A673 (cell line): Measurements from ENCODE around the gene MCM9. TPM values are rescaled to one million over a fixed set of nuclear protein-coding genes. Genes with fewer than 3 reads are reported as not detected.
A peak's percentile ranks its signal among the peaks of the same experiment; 100 is the strongest.

Experiments
- BruUV-seq: library from RNA; stranded (reverse); fragments of 400-500 nt; replicated peaks from 2 replicates; lab custom pipeline; 2021; lab: Mats Ljungman, UMichigan
- CTCF ChIA-PET: fragments of 300-600 bp; sonication (Branson Sonifier 250); formaldehyde crosslinking; loops from one replicate; lab custom pipeline; 2022; ENCODE audit warnings: antibody characterized with exemption; lab: Charles Lee
- POLR2A ChIA-PET: fragments of 300-600 bp; sonication (Branson Sonifier 250); formaldehyde crosslinking; loops from one replicate; lab custom pipeline; 2022; ENCODE audit warnings: antibody characterized with exemption; ENCODE audit not compliant: low non-redundant PET; lab: Charles Lee
- DNase-seq: peaks from one replicate; pipeline ENCODE4 v3.0.0-alpha.2; 2015; ENCODE audit warnings: low spot score
- H3K27ac ChIP-seq: fragments of 200-600 bp; sonication (generic); 2 replicates; pipeline ENCODE4 v1.5.1; 2016; ENCODE audit warnings: mixed run types, low read depth, mild to moderate bottlenecking, mixed read lengths, antibody characterized with exemption, low read length; ENCODE audit not compliant: poor library complexity, severe bottlenecking
- H3K27me3 ChIP-seq: fragments of 200-600 bp; sonication (generic); replicated peaks from 2 replicates; pipeline ENCODE4 v1.6.1; 2017; ENCODE audit warnings: mixed run types, low read depth, mild to moderate bottlenecking, mixed read lengths, antibody characterized with exemption, low read length; ENCODE audit not compliant: insufficient read depth, poor library complexity
- H3K36me3 ChIP-seq: fragments of 200-600 bp; sonication (generic); 2 replicates; pipeline ENCODE4 v1.6.1; 2016; ENCODE audit warnings: mixed run types, mild to moderate bottlenecking, mixed read lengths, antibody characterized with exemption, low read length; ENCODE audit not compliant: insufficient read depth, poor library complexity, severe bottlenecking
- H3K4me1 ChIP-seq: fragments of 200-600 bp; sonication (generic); 2 replicates; pipeline ENCODE4 v1.6.1; 2017; ENCODE audit warnings: mixed run types, mild to moderate bottlenecking, mixed read lengths, antibody characterized with exemption, low read length; ENCODE audit not compliant: insufficient read depth, poor library complexity, severe bottlenecking
- H3K4me3 ChIP-seq: fragments of 200-600 bp; sonication (generic); 2 replicates; pipeline ENCODE4 v1.5.1; 2016; ENCODE audit warnings: low read depth, mixed run types, mild to moderate bottlenecking, mixed read lengths, low read length; ENCODE audit not compliant: poor library complexity, severe bottlenecking
- H3K9me3 ChIP-seq: fragments of 200-600 bp; sonication (generic); 2 replicates; pipeline ENCODE4 v1.6.1; 2016; ENCODE audit warnings: mixed run types, low read depth, mild to moderate bottlenecking, mixed read lengths, antibody characterized with exemption, low read length; ENCODE audit not compliant: poor library complexity, severe bottlenecking
- CTCF ChIP-seq: fragments of 300-800, 200-600 bp; sonication (generic); conservative IDR thresholded peaks from 2 replicates; pipeline ENCODE4 v1.5.1; 2017; ENCODE audit warnings: low read depth, mild to moderate bottlenecking, antibody characterized with exemption, low read length, moderate library complexity, mixed read lengths
- EZH2 ChIP-seq: fragments of 200-600 bp; sonication (generic); IDR thresholded peaks from 2 replicates; pipeline ENCODE4 v1.6.1; 2017; ENCODE audit warnings: borderline replicate concordance, low read depth, mild to moderate bottlenecking, mixed read lengths, antibody characterized with exemption, low read length; ENCODE audit not compliant: poor library complexity, severe bottlenecking
- intact Hi-C: fragments of 100-400 bp; cut with micrococcal nuclease; formaldehyde crosslinking; loops from one replicate; pipeline ENCODE4 v1.10.0; 2022; ENCODE audit not compliant: unreplicated experiment
- total RNA-seq: library from RNA; stranded (reverse); gene quantifications from 2 replicates; pipeline ENCODE4 v1.2.3, GENCODE V29; 2021

MCM9 gene
- total RNA-seq, 1 experiment from 2014 or later = 16.9 TPM

- CTCF ChIA-PET = no interaction called here
- BruUV-seq = TSS peak; percentile 50
- no peaks in the 10 kb centered on the region for H3K27me3 ChIP-seq
- no peaks in the 10 kb centered on the region for H3K9me3 ChIP-seq
- peak overlapping the region; percentile 95 for H3K27ac ChIP-seq
- peak overlapping the region; percentile 81 for H3K4me3 ChIP-seq
- H3K4me1 ChIP-seq = peaks cover 16% of the 10 kb centered on the region
- DNase-seq = peak; percentile 68
- H3K36me3 ChIP-seq = peaks cover 8% of the 10 kb centered on the region
- no peak for TF ChIP-seq EZH2
- TF ChIP-seq CTCF = no peak
- intact Hi-C loops = loop anchor here (5.0 kb wide), 1 partner anchor 242 kb away; the partner anchor contains the start of gene CEP85L
- POLR2A ChIA-PET = interaction anchor here (0.5 kb wide), 1 partner anchor 21 kb away, joined by 6 read pairs; no protein-coding TSS in a partner anchor
These were observed 40.3 kb downstream of the MCM9 start for GRCh38 chr6:118894425-118895260.

GRCh38 chr6:118893807-118894424, 41.0 kb downstream of the MCM9 start, which contains the start of gene ASF1A:
ASF1A (plus strand) TSS chr6:118894152; CDS start chr6:118894414, 262 bp downstream.
- intact Hi-C loops = loop anchor here (5.0 kb wide), 1 partner anchor 242 kb away; the partner anchor contains the start of gene CEP85L
- no TSS peak for BruUV-seq
- ChIA-PET POLR2A (interaction anchor here (0.5 kb wide), 1 partner anchor 22 kb away, joined by 6 read pairs; no protein-coding TSS in a partner anchor), CTCF (no interaction called here)
- peaks cover 8% of the 10 kb centered on the region for H3K36me3 ChIP-seq
- H3K9me3 ChIP-seq = no peaks in the 10 kb centered on the region
- no peaks in the 10 kb centered on the region for H3K27me3 ChIP-seq
- peak within 1 kb of the TSS; percentile 95 for H3K27ac ChIP-seq
- DNase-seq = peak; percentile 99
- peaks cover 12% of the 10 kb centered on the region for H3K4me1 ChIP-seq
- peak within 1 kb of the TSS; percentile 81 for H3K4me3 ChIP-seq
- peak; percentile 66 for TF ChIP-seq CTCF
- no peak for TF ChIP-seq EZH2

- no peaks in the 10 kb centered on the region for H3K9me3 ChIP-seq
- H3K27me3 ChIP-seq = no peaks in the 10 kb centered on the region
- TSS peak; percentile 57 for BruUV-seq
- ChIA-PET CTCF (no interaction called here), POLR2A (no interaction called here)
- H3K27ac ChIP-seq = peak overlapping the region; percentile 71
- H3K36me3 ChIP-seq = peaks cover 8% of the 10 kb centered on the region
- TF ChIP-seq CTCF = no peak
- TF ChIP-seq EZH2 = no peak
- peaks cover 12% of the 10 kb centered on the region for H3K4me1 ChIP-seq
- intact Hi-C loops = loop anchor here (5.0 kb wide), 1 partner anchor 241 kb away; the partner anchor contains the start of gene CEP85L
- peak; percentile 78 for DNase-seq
- peak overlapping the region; percentile 81 for H3K4me3 ChIP-seq
These were observed 41.7 kb downstream of the MCM9 start for GRCh38 chr6:118893064-118893806.
